OCI-LY7 (cell line): Measurements from ENCODE around the gene AGMO. TPM values are rescaled to one million over a fixed set of nuclear protein-coding genes. Genes with fewer than 3 reads are reported as not detected.

Experiments used
- BruUV-seq: library from RNA; stranded (reverse); fragments of 400-500 nt; replicated peaks from 2 replicates; lab custom pipeline; 2021; lab: Mats Ljungman, UMichigan
- CTCF ChIA-PET: fragments of 300-600 bp; sonication (Branson Sonifier 250); formaldehyde crosslinking; loops from one replicate; lab custom pipeline; 2022; ENCODE audit warnings: antibody characterized with exemption; ENCODE audit not compliant: unreplicated experiment; lab: Charles Lee
- POLR2A ChIA-PET: fragments of 300-600 bp; sonication (Branson Sonifier 250); formaldehyde crosslinking; loops from one replicate; lab custom pipeline; 2022; ENCODE audit warnings: antibody characterized with exemption; lab: Charles Lee
- DNase-seq: peaks from one replicate; pipeline ENCODE4 v3.0.0-alpha.2; 2015; ENCODE audit warnings: low spot score
- H2AFZ ChIP-seq: fragments of 200-600 bp; sonication (generic), shearing (Covaris generic); 2 replicates; pipeline ENCODE4 v1.6.1; 2014; ENCODE audit warnings: mild to moderate bottlenecking, antibody characterized with exemption, low read length, moderate library complexity
- H3K27ac ChIP-seq: fragments of 200-600 bp; sonication (generic); 2 replicates; pipeline ENCODE4 v1.5.1; 2014; ENCODE audit warnings: mixed run types, low read depth, mild to moderate bottlenecking, moderate library complexity, low read length, inconsistent platforms; ENCODE audit not compliant: poor library complexity, severe bottlenecking
- H3K36me3 ChIP-seq: fragments of 200-600 bp; sonication (generic); 2 replicates; pipeline ENCODE4 v1.6.1; 2014; ENCODE audit warnings: mild to moderate bottlenecking, antibody characterized with exemption, low read length, moderate library complexity, mixed read lengths; ENCODE audit not compliant: insufficient read depth
- H3K4me1 ChIP-seq: fragments of 200-600 bp; sonication (generic); 2 replicates; pipeline ENCODE4 v1.5.1; 2014; ENCODE audit warnings: mild to moderate bottlenecking, low read length; ENCODE audit not compliant: insufficient read depth, poor library complexity, severe bottlenecking
- H3K4me2 ChIP-seq: fragments of 200-600 bp; sonication (generic); 2 replicates; pipeline ENCODE4 v1.6.1; 2014; ENCODE audit warnings: mild to moderate bottlenecking, low read length
- H3K4me3 ChIP-seq: fragments of 200-600 bp; sonication (generic); 2 replicates; pipeline ENCODE4 v1.5.1; 2014; ENCODE audit warnings: mild to moderate bottlenecking, low read depth, low read length; ENCODE audit not compliant: poor library complexity, severe bottlenecking
- H3K79me2 ChIP-seq: fragments of 200-600 bp; sonication (generic); 2 replicates; pipeline ENCODE4 v1.6.1; 2016; ENCODE audit warnings: low read depth, mild to moderate bottlenecking, low read length, moderate library complexity, mixed read lengths; ENCODE audit not compliant: insufficient read depth
- H3K9me2 ChIP-seq: fragments of 200-600 bp; sonication (generic); 2 replicates; pipeline ENCODE4 v1.6.1; 2016; ENCODE audit warnings: mild to moderate bottlenecking, low read length, mixed read lengths; ENCODE audit not compliant: insufficient read depth
- H3K9me3 ChIP-seq: fragments of 200-600 bp; sonication (generic); 2 replicates; pipeline ENCODE4 v1.6.1; 2014; ENCODE audit warnings: mild to moderate bottlenecking, mixed run types, low read length, mixed read lengths
- H4K20me1 ChIP-seq: fragments of 200-600 bp; sonication (generic); 2 replicates; pipeline ENCODE4 v1.6.1; 2014; ENCODE audit warnings: mild to moderate bottlenecking, antibody characterized with exemption, low read length, moderate library complexity, mixed read lengths; ENCODE audit not compliant: insufficient read depth
- CTCF ChIP-seq: fragments of 200-600 bp; sonication (generic); conservative IDR thresholded peaks from 2 replicates; pipeline ENCODE4 v1.5.1; 2014; ENCODE audit warnings: mild to moderate bottlenecking, antibody characterized with exemption, low read length, moderate library complexity, mixed read lengths
- EZH2phosphoT487 ChIP-seq: fragments of 200-600 bp; sonication (generic); IDR thresholded peaks from 2 replicates; pipeline ENCODE4 v1.6.1; 2018; ENCODE audit warnings: low read depth, borderline replicate concordance, mild to moderate bottlenecking, mixed run types, antibody characterized with exemption, low read length, moderate library complexity, mixed read lengths
- intact Hi-C: fragments of 100-400 bp; cut with micrococcal nuclease; formaldehyde crosslinking; loops from one replicate; pipeline ENCODE4 v1.10.0; 2022; ENCODE audit not compliant: unreplicated experiment
- total RNA-seq, 2 experiments: library from RNA; depleted of rRNA in 1 of 2; stranded (reverse); fragments of >200 nt in 1 of 2; shearing (Covaris generic) in 1 of 2; gene quantifications; 2 replicates each; pipeline ENCODE4 v1.2.3, GENCODE V29; 2014 to 2022

The AGMO gene
- total RNA-seq, 2 experiments from 2014 or later, result not detected

- BruUV-seq, result no TSS peak
- no peak overlapping the region for H3K4me3 ChIP-seq
- no peaks in the 10 kb centered on the region for H3K9me2 ChIP-seq
- H3K79me2 ChIP-seq, result no peaks in the 10 kb centered on the region
- no peaks in the 10 kb centered on the region for H4K20me1 ChIP-seq
- H3K4me2 ChIP-seq, result no peak overlapping the region
- H3K4me1 ChIP-seq, result no peaks in the 10 kb centered on the region
- no peaks in the 10 kb centered on the region for H3K9me3 ChIP-seq
- H2AFZ ChIP-seq, result no peak overlapping the region
- ChIA-PET CTCF (no interaction called here), POLR2A (no interaction called here)
- H3K27ac ChIP-seq, result no peak overlapping the region
- no peaks in the 10 kb centered on the region for H3K36me3 ChIP-seq
- no peak for TF ChIP-seq CTCF
- TF ChIP-seq EZH2phosphoT487, result no peak
- no peak for DNase-seq
- intact Hi-C loops, result no loop called here
These were observed 109.1 kb downstream of the AGMO start for GRCh38 chr7:15452670-15453069.

GRCh38 chr7:15446722-15447121, 115.1 kb downstream of the AGMO start:
- no peak overlapping the region for H2AFZ ChIP-seq
- no peaks in the 10 kb centered on the region for H4K20me1 ChIP-seq
- no peak for DNase-seq
- no TSS peak for BruUV-seq
- intact Hi-C loops, result no loop called here
- ChIA-PET POLR2A (no interaction called here), CTCF (no interaction called here)
- no peaks in the 10 kb centered on the region for H3K36me3 ChIP-seq
- H3K27ac ChIP-seq, result no peak overlapping the region
- no peaks in the 10 kb centered on the region for H3K4me1 ChIP-seq
- H3K9me3 ChIP-seq, result no peaks in the 10 kb centered on the region
- H3K79me2 ChIP-seq, result no peaks in the 10 kb centered on the region
- H3K9me2 ChIP-seq, result no peaks in the 10 kb centered on the region
- no peak overlapping the region for H3K4me3 ChIP-seq
- H3K4me2 ChIP-seq, result no peak overlapping the region
- TF ChIP-seq EZH2phosphoT487, result no peak
- no peak for TF ChIP-seq CTCF

- DNase-seq, result no peak
- Histone ChIP-seq H3K4me2 (no peak overlapping the region), H4K20me1 (no peaks in the 10 kb centered on the region), H3K79me2 (no peaks in the 10 kb centered on the region), H3K9me2 (no peaks in the 10 kb centered on the region), H2AFZ (no peak overlapping the region), H3K9me3 (no peaks in the 10 kb centered on the region), H3K27ac (no peak overlapping the region), H3K4me1 (no peaks in the 10 kb centered on the region), H3K4me3 (no peak overlapping the region), H3K36me3 (no peaks in the 10 kb centered on the region)
- no peak for TF ChIP-seq EZH2phosphoT487
- TF ChIP-seq CTCF, result no peak
- CTCF ChIA-PET, result no interaction called here
- POLR2A ChIA-PET, result interaction anchor here (0.7 kb wide), 1 partner anchor 53 kb away, joined by 3 read pairs; no protein-coding TSS in a partner anchor
- intact Hi-C loops, result no loop called here
- no TSS peak for BruUV-seq
These were observed 115.5 kb downstream of the AGMO start for GRCh38 chr7:15446280-15446679.
